H9 (cell line): Measurements from ENCODE around the gene POLG2. TPM values are rescaled to one million over a fixed set of nuclear protein-coding genes. Genes with fewer than 3 reads are reported as not detected.

Source experiments
- DNase-seq: peaks from one replicate; pipeline ENCODE4 v3.0.0-alpha.2; 2017
- H2AFZ ChIP-seq: one replicate; pipeline ENCODE4 v1.6.1; 2013; ENCODE audit warnings: mild to moderate bottlenecking, low read length, control low read depth, moderate library complexity
- H2AK5ac ChIP-seq: 2 replicates; pipeline ENCODE4 v1.6.1; 2013; ENCODE audit warnings: low read length, control low read depth, mixed read lengths; ENCODE audit not compliant: insufficient read length
- H2BK120ac ChIP-seq: one replicate; pipeline ENCODE4 v1.6.1; 2013; ENCODE audit warnings: low read depth, mild to moderate bottlenecking, low read length, control low read depth, inconsistent platforms; ENCODE audit not compliant: poor library complexity, severe bottlenecking
- H2BK12ac ChIP-seq: 2 replicates; pipeline ENCODE4 v1.6.1; 2013; ENCODE audit warnings: low read length, control low read depth, mixed read lengths, low read depth; ENCODE audit not compliant: insufficient read length
- H2BK15ac ChIP-seq: 2 replicates; pipeline ENCODE4 v1.6.1; 2013; ENCODE audit warnings: low read depth, low read length, control low read depth
- H2BK20ac ChIP-seq: one replicate; pipeline ENCODE4 v1.6.1; 2013; ENCODE audit warnings: low read depth, mild to moderate bottlenecking, low read length, control low read depth, inconsistent platforms; ENCODE audit not compliant: poor library complexity, severe bottlenecking
- H2BK5ac ChIP-seq: 2 replicates; pipeline ENCODE4 v1.6.1; 2013; ENCODE audit warnings: low read length, control low read depth, mixed read lengths; ENCODE audit not compliant: insufficient read length
- H3K14ac ChIP-seq: 2 replicates; pipeline ENCODE4 v1.6.1; 2013; ENCODE audit warnings: low read length, control low read depth; ENCODE audit not compliant: insufficient read depth
- H3K18ac ChIP-seq: 2 replicates; pipeline ENCODE4 v1.6.1; 2013; ENCODE audit warnings: low read depth, mild to moderate bottlenecking, mixed read lengths, low read length, control low read depth; ENCODE audit not compliant: insufficient read length
- H3K23ac ChIP-seq: 2 replicates; pipeline ENCODE4 v1.6.1; 2013; ENCODE audit warnings: low read length, control low read depth, mixed read lengths, low read depth; ENCODE audit not compliant: insufficient read length
- H3K23me2 ChIP-seq: 2 replicates; pipeline ENCODE4 v1.6.1; 2013; ENCODE audit warnings: low read depth, mild to moderate bottlenecking, mixed read lengths, low read length, control low read depth; ENCODE audit not compliant: insufficient read length, poor library complexity, severe bottlenecking
- H3K27ac ChIP-seq: 2 replicates; pipeline ENCODE4 v1.5.1; 2013; ENCODE audit warnings: low read length, control low read depth, mixed read lengths, low read depth; ENCODE audit not compliant: insufficient read length
- H3K27me3 ChIP-seq: 2 replicates; pipeline ENCODE4 v1.6.1; 2013; ENCODE audit warnings: low read length, control low read depth, inconsistent platforms; ENCODE audit not compliant: insufficient read depth
- H3K4ac ChIP-seq: 2 replicates; pipeline ENCODE4 v1.6.1; 2013; ENCODE audit warnings: low read depth, mild to moderate bottlenecking, control low read depth, inconsistent platforms, low read length, moderate library complexity
- H3K4me1 ChIP-seq: 2 replicates; pipeline ENCODE4 v1.6.1; 2013; ENCODE audit warnings: low read length, control low read depth, inconsistent platforms; ENCODE audit not compliant: insufficient read depth
- H3K4me2 ChIP-seq: 2 replicates; pipeline ENCODE4 v1.6.1; 2013; ENCODE audit warnings: low read length, control low read depth, mixed read lengths; ENCODE audit not compliant: insufficient read length, insufficient read depth
- H3K56ac ChIP-seq: 2 replicates; pipeline ENCODE4 v1.6.1; 2013; ENCODE audit warnings: low read depth, mild to moderate bottlenecking, mixed read lengths, low read length, control low read depth; ENCODE audit not compliant: insufficient read length
- H3K79me1 ChIP-seq: 2 replicates; pipeline ENCODE4 v1.6.1; 2013; ENCODE audit warnings: low read depth, mild to moderate bottlenecking, moderate library complexity, low read length, control low read depth, inconsistent platforms; ENCODE audit not compliant: insufficient read depth, poor library complexity, severe bottlenecking
- H3K79me2 ChIP-seq: 2 replicates; pipeline ENCODE4 v1.6.1; 2013; ENCODE audit warnings: low read length, control low read depth, inconsistent platforms; ENCODE audit not compliant: insufficient read depth
- H3K9ac ChIP-seq: 2 replicates; pipeline ENCODE4 v1.6.1; 2013; ENCODE audit warnings: low read length, control low read depth, mixed read lengths; ENCODE audit not compliant: insufficient read length; ENCODE audit errors: extremely low read depth
- H3K9me3 ChIP-seq: one replicate; pipeline ENCODE4 v1.6.1; 2013; ENCODE audit warnings: low read depth, low read length, inconsistent platforms; ENCODE audit not compliant: control insufficient read depth
- H3T11ph ChIP-seq: one replicate; pipeline ENCODE4 v1.6.1; 2013; ENCODE audit warnings: mild to moderate bottlenecking, low read length, control low read depth, inconsistent platforms
- H4K20me1 ChIP-seq: one replicate; pipeline ENCODE4 v1.6.1; 2013; ENCODE audit not compliant: control insufficient read depth, insufficient read length, insufficient read depth
- H4K5ac ChIP-seq: 2 replicates; pipeline ENCODE4 v1.6.1; 2013; ENCODE audit warnings: low read depth, mild to moderate bottlenecking, mixed read lengths, low read length, control low read depth; ENCODE audit not compliant: insufficient read length
- H4K8ac ChIP-seq: replicated peaks from 2 replicates; pipeline ENCODE4 v1.6.1; 2013; ENCODE audit warnings: low read length, control low read depth, mixed read lengths, low read depth; ENCODE audit not compliant: insufficient read length
- H4K91ac ChIP-seq: 2 replicates; pipeline ENCODE4 v1.6.1; 2013; ENCODE audit warnings: low read depth, mild to moderate bottlenecking, moderate library complexity, mixed read lengths, low read length, control low read depth; ENCODE audit not compliant: insufficient read length
- H3K27ac Mint-ChIP-seq, 3 experiments: 2 replicates in 2 of 3; 3 replicates in 1 of 3; pipeline ENCODE4 v1.8.0; 2020 to 2021; ENCODE audit warnings: mixed read lengths in 3 of 3, mild to moderate bottlenecking in 1 of 3, moderate library complexity in 1 of 3
- H3K27me3 Mint-ChIP-seq: 2 replicates; pipeline ENCODE4 v1.8.0; 2021; ENCODE audit warnings: low read depth, mild to moderate bottlenecking, moderate library complexity, mixed read lengths
- H3K36me3 Mint-ChIP-seq, 3 experiments: 2 replicates in 2 of 3; 3 replicates in 1 of 3; pipeline ENCODE4 v1.8.0; 2020 to 2021; ENCODE audit warnings: low read depth in 3 of 3, mixed read lengths in 3 of 3; ENCODE audit not compliant: insufficient read depth in 1 of 3
- H3K4me1 Mint-ChIP-seq, 2 experiments: 2 replicates each; pipeline ENCODE4 v1.8.0; 2020; ENCODE audit warnings: mixed read lengths in 2 of 2
- H3K4me3 Mint-ChIP-seq, 2 experiments: 2 replicates in 1 of 2; 3 replicates in 1 of 2; pipeline ENCODE4 v1.8.0; 2020 to 2021; ENCODE audit warnings: mild to moderate bottlenecking in 2 of 2, mixed read lengths in 2 of 2, moderate library complexity in 1 of 2
- H3K9me3 Mint-ChIP-seq, 2 experiments: 2 replicates in 1 of 2; 3 replicates in 1 of 2; pipeline ENCODE4 v1.8.0; 2020; ENCODE audit warnings: mild to moderate bottlenecking in 2 of 2, mixed read lengths in 2 of 2, moderate library complexity in 1 of 2
- CTCF ChIP-seq: fragments of 200-600 bp; sonication (generic); conservative IDR thresholded peaks from 3 replicates; pipeline ENCODE4 v1.8.0; 2021; ENCODE audit warnings: antibody characterized with exemption, mild to moderate bottlenecking
- WGBS: extraction: QIAGEN DNeasy Blood & Tissue Kit; methylation state at CpG from one replicate; pipeline ENCODE4 v1.1.7; 2013; ENCODE audit warnings: missing lambda C conversion rate, low lambda C conversion rate, mixed read lengths; ENCODE audit not compliant: insufficient read length; ENCODE audit errors: extremely low coverage; 5-methylcytosine and 5-hydroxymethylcytosine counted together
- total RNA-seq: library from RNA; stranded (reverse); gene quantifications from 2 replicates; pipeline ENCODE4 v1.2.1, GENCODE V29; 2021

POLG2 gene
- total RNA-seq, 1 experiment from 2014 or later: 35.5 TPM

GRCh38 chr17:64504769-64505339 is 8.0 kb upstream of the POLG2 start:
- peak overlapping the region; percentile 25; the same call in 1 of the 2 replicates for H3K14ac ChIP-seq
- no peak overlapping the region for H4K8ac ChIP-seq
- H2BK20ac ChIP-seq: no peak overlapping the region
- DNase-seq: no peak
- H3K27me3 ChIP-seq: no peaks in the 10 kb centered on the region
- H2AFZ ChIP-seq: no peak overlapping the region
- no peak overlapping the region for H3T11ph ChIP-seq
- no peaks in the 10 kb centered on the region for H3K4me1 ChIP-seq
- no peak overlapping the region for H2BK5ac ChIP-seq
- WGBS: no CpG with 5 or more reads among the region's 13 CpGs
- H3K27me3 Mint-ChIP-seq: peaks cover 10% of the 10 kb centered on the region; the same call in 1 of the 2 replicates
- no peak overlapping the region for H4K91ac ChIP-seq
- no peak overlapping the region for H3K27ac ChIP-seq
- H2BK12ac ChIP-seq: no peak overlapping the region
- no peak overlapping the region for H3K18ac ChIP-seq
- H3K56ac ChIP-seq: no peak overlapping the region
- H2BK120ac ChIP-seq: no peak overlapping the region
- peak overlapping the region; percentile 98 to 100 for H3K4me3 Mint-ChIP-seq
- peaks cover 9% of the 10 kb centered on the region for H3K79me1 ChIP-seq
- peaks cover 6% of the 10 kb centered on the region for H3K23me2 ChIP-seq
- H3K27ac Mint-ChIP-seq: peak overlapping the region; percentile 85 to 97 (median 96)
- no peak overlapping the region for H2AK5ac ChIP-seq
- no peak overlapping the region for H3K23ac ChIP-seq
- no peak for TF ChIP-seq CTCF
- peaks cover 3 to 4% of the 10 kb centered on the region in 2 experiments; a peak in 3 of 5 replicates for H3K9me3 Mint-ChIP-seq
- peaks cover 64 to 81% (median 73%) of the 10 kb centered on the region in 3 experiments for H3K36me3 Mint-ChIP-seq
- no peaks in the 10 kb centered on the region for H4K20me1 ChIP-seq
- no peaks in the 10 kb centered on the region for H3K9me3 ChIP-seq
- H3K9ac ChIP-seq: peak overlapping the region; percentile 100
- H3K4ac ChIP-seq: no peak overlapping the region
- no peak overlapping the region for H4K5ac ChIP-seq
- H2BK15ac ChIP-seq: no peak overlapping the region
- H3K4me2 ChIP-seq: peak overlapping the region; percentile 82
- peaks cover 39 to 56% of the 10 kb centered on the region in 2 experiments for H3K4me1 Mint-ChIP-seq
- peaks cover 33% of the 10 kb centered on the region for H3K79me2 ChIP-seq
